ENCODE results near the gene GJB4. TPM values are rescaled to one million over a fixed set of nuclear protein-coding genes. Genes with fewer than 3 reads are reported as not detected.

GJB4 gene
- total and polyA plus RNA-seq, 2 experiments from 2014 or later: 1.00 to 2.5 TPM

- no peak for DNase-seq (ENCODE audit: low spot score)
- H3K36me3 ChIP-seq (replicated peaks; ENCODE audit: insufficient read depth, low read depth): no peaks in the 10 kb centered on the region
- H3K9me2 ChIP-seq (replicated peaks; ENCODE audit: insufficient read depth): no peaks in the 10 kb centered on the region
- H3K4me2 ChIP-seq: no peak overlapping the region
- no peaks in the 10 kb centered on the region for H3K9me3 ChIP-seq (ENCODE audit: low read depth)
- no peaks in the 10 kb centered on the region for H3K79me2 ChIP-seq
- H2AFZ ChIP-seq: no peak overlapping the region
- 97% methylated on average over 33 of the region's 33 CpGs for WGBS (ENCODE audit: low lambda C conversion rate, missing lambda C conversion rate)
- H3K4me3 ChIP-seq: no peak overlapping the region
- H3K27me3 ChIP-seq: no peaks in the 10 kb centered on the region
- H3K4me1 ChIP-seq (ENCODE audit: insufficient read depth): peaks cover 21% of the 10 kb centered on the region
- H4K20me1 ChIP-seq (ENCODE audit: insufficient read depth, poor library complexity, severe bottlenecking): no peaks in the 10 kb centered on the region
- H3K27ac ChIP-seq: no peak overlapping the region
- no peak for TF ChIP-seq EZH2phosphoT487 (IDR thresholded peaks at IDR 0.05; ENCODE audit: low read depth, severe bottlenecking, unreplicated experiment)
- TF ChIP-seq EZH2 (IDR thresholded peaks at IDR 0.05; ENCODE audit: borderline replicate concordance): no peak
- TF ChIP-seq CTCF (IDR thresholded peaks at IDR 0.05; ENCODE audit: poor library complexity): no peak
Measured at GRCh38 chr1:34761176-34761761, 1.7 kb downstream of the GJB4 start.

GRCh38 chr1:34761776-34762307, 2.3 kb downstream of the GJB4 start:
- Histone ChIP-seq H3K4me3 (no peak overlapping the region), H3K27ac (no peak overlapping the region), H3K9me3 (ENCODE audit: low read depth) (no peaks in the 10 kb centered on the region), H3K9me2 (replicated peaks; ENCODE audit: insufficient read depth) (no peaks in the 10 kb centered on the region), H3K27me3 (no peaks in the 10 kb centered on the region), H3K79me2 (no peaks in the 10 kb centered on the region), H3K4me2 (no peak overlapping the region), H4K20me1 (ENCODE audit: insufficient read depth, poor library complexity, severe bottlenecking) (no peaks in the 10 kb centered on the region), H2AFZ (no peak overlapping the region), H3K36me3 (replicated peaks; ENCODE audit: insufficient read depth, low read depth) (no peaks in the 10 kb centered on the region), H3K4me1 (ENCODE audit: insufficient read depth) (peaks cover 21% of the 10 kb centered on the region)
- 93% methylated on average over 13 of the region's 13 CpGs for WGBS (ENCODE audit: low lambda C conversion rate, missing lambda C conversion rate)
- no peak for DNase-seq (ENCODE audit: low spot score)
- TF ChIP-seq EZH2 (IDR thresholded peaks at IDR 0.05; ENCODE audit: borderline replicate concordance) (no peak), EZH2phosphoT487 (IDR thresholded peaks at IDR 0.05; ENCODE audit: low read depth, severe bottlenecking, unreplicated experiment) (no peak), CTCF (IDR thresholded peaks at IDR 0.05; ENCODE audit: poor library complexity) (no peak)

DNA sequence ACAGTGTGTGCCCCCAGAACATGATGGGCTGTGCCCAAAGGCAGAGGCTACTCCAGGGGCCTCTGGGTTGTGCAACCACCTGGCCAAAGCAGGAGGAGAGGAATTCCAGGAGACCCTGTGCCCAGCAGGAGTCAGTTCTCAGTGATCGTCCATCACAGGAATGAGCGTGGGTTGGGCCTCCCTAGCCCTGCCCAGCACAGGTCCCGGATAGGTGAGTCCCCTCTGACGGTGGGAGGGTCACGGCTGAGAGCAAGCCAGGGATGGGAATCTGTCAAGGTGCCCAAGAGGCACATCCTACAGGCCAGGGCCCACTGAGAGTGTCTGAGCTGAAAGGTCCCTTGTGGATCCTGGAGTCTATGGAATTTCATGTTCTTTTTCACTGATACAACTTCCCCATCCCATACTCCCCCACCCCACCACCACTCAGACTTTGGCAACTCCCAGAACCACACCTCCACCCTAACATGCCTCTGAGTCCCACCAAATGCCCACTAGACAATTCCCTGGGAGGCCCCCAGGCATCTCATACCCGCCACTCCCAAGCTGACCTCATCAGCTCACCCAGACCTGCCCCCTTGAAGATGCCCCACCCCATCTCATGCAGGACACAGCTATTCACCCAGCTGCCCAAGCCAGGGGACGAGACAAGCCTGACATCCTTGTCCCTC, 3.1 kb downstream of the GJB4 start:
- no peak overlapping the region for H2AFZ ChIP-seq
- H3K27me3 ChIP-seq: no peaks in the 10 kb centered on the region
- peaks cover 21% of the 10 kb centered on the region for H3K4me1 ChIP-seq (ENCODE audit: insufficient read depth)
- WGBS (ENCODE audit: low lambda C conversion rate, missing lambda C conversion rate): 71% methylated on average over 7 of the region's 7 CpGs
- no peaks in the 10 kb centered on the region for H3K79me2 ChIP-seq
- DNase-seq (ENCODE audit: low spot score): no peak
- no peak for TF ChIP-seq EZH2 (IDR thresholded peaks at IDR 0.05; ENCODE audit: borderline replicate concordance)
- TF ChIP-seq CTCF (IDR thresholded peaks at IDR 0.05; ENCODE audit: poor library complexity): no peak
- TF ChIP-seq EZH2phosphoT487 (IDR thresholded peaks at IDR 0.05; ENCODE audit: low read depth, severe bottlenecking, unreplicated experiment): no peak
- no peaks in the 10 kb centered on the region for H3K36me3 ChIP-seq (replicated peaks; ENCODE audit: insufficient read depth, low read depth)
- no peaks in the 10 kb centered on the region for H3K9me3 ChIP-seq (ENCODE audit: low read depth)
- H3K4me3 ChIP-seq: no peak overlapping the region
- no peaks in the 10 kb centered on the region for H3K9me2 ChIP-seq (replicated peaks; ENCODE audit: insufficient read depth)
- H3K4me2 ChIP-seq: peak overlapping the region; percentile 62
- peak overlapping the region; percentile 94 for H3K27ac ChIP-seq
- no peaks in the 10 kb centered on the region for H4K20me1 ChIP-seq (ENCODE audit: insufficient read depth, poor library complexity, severe bottlenecking)

All from hepatocyte (in vitro differentiated cells).